22Rv1 (cell line): ENCODE results near the gene SYNPO2.

Experiments used
- CTCF ChIP-seq: fragments of 450-650 bp; IDR thresholded peaks from 2 replicates; pipeline ENCODE4 v1.5.1; 2017; ENCODE audit warnings: mild to moderate bottlenecking
- ZFX ChIP-seq: fragments of 450-650 bp; IDR thresholded peaks from 2 replicates; pipeline ENCODE4 v1.6.1; 2017; ENCODE audit warnings: antibody characterized with exemption, borderline replicate concordance

- no peak for TF ChIP-seq ZFX
- TF ChIP-seq CTCF, result no peak
Observed at GRCh38 chr4:118869808-118870342, 18.8 kb upstream of the SYNPO2 start.
